Left ventricle myocardium inferior (tissue), 1 donor: ENCODE data around the gene BAHCC1. TPM values are rescaled to one million over a fixed set of nuclear protein-coding genes. Genes with fewer than 3 reads are reported as not detected.
"Not testable (repeated sequence)": the region's sequence is repeated elsewhere in the genome, so short reads cannot be mapped to it uniquely, and the experiment has no call there.

Experiments used
- DNase-seq: peaks from one replicate; pipeline ENCODE4 v3.0.0-alpha.2; 2020
- H3K27ac ChIP-seq: fragments of 200-600 bp; replicated peaks from 2 replicates; pipeline ENCODE4 v1.8.0; 2021
- H3K27me3 ChIP-seq: fragments of 200-600 bp; 2 replicates; pipeline ENCODE4 v1.8.0; 2021; ENCODE audit warnings: low read depth
- H3K36me3 ChIP-seq: fragments of 200-600 bp; 2 replicates; pipeline ENCODE4 v1.8.0; 2021
- H3K4me1 ChIP-seq: fragments of 200-600 bp; 2 replicates; pipeline ENCODE4 v1.8.0; 2021
- H3K4me3 ChIP-seq: fragments of 200-600 bp; 2 replicates; pipeline ENCODE4 v1.8.0; 2021; ENCODE audit warnings: mild to moderate bottlenecking, moderate library complexity
- H3K9me3 ChIP-seq: fragments of 200-600 bp; replicated peaks from 2 replicates; pipeline ENCODE4 v1.8.0; 2021
- intact Hi-C: fragments of 100-400 bp; cut with micrococcal nuclease; formaldehyde crosslinking; loops from one replicate; pipeline ENCODE4 v1.11.0; 2022
- total RNA-seq: library from RNA; stranded (reverse); fragmentation: NEBNext Ultra II Directional; extraction: Animal tissue kit (Norgen Biotek cat#: 25700); gene quantifications from one replicate; pipeline ENCODE4 v1.2.1, GENCODE V29; 2021
- TF ChIP-seq, protein P1 (sequence below): fragments of 200-600 bp; IDR thresholded peaks from 2 replicates; pipeline ENCODE4 v1.8.0; 2021; ENCODE audit warnings: antibody characterized with exemption, mild to moderate bottlenecking, borderline replicate concordance
- donor health status: DM: no; HTN: yes; CAD: no; lungs with severe emphysema.

BAHCC1 gene
- total RNA-seq, 1 donor from 2014 or later: 7.3 TPM

DNA sequence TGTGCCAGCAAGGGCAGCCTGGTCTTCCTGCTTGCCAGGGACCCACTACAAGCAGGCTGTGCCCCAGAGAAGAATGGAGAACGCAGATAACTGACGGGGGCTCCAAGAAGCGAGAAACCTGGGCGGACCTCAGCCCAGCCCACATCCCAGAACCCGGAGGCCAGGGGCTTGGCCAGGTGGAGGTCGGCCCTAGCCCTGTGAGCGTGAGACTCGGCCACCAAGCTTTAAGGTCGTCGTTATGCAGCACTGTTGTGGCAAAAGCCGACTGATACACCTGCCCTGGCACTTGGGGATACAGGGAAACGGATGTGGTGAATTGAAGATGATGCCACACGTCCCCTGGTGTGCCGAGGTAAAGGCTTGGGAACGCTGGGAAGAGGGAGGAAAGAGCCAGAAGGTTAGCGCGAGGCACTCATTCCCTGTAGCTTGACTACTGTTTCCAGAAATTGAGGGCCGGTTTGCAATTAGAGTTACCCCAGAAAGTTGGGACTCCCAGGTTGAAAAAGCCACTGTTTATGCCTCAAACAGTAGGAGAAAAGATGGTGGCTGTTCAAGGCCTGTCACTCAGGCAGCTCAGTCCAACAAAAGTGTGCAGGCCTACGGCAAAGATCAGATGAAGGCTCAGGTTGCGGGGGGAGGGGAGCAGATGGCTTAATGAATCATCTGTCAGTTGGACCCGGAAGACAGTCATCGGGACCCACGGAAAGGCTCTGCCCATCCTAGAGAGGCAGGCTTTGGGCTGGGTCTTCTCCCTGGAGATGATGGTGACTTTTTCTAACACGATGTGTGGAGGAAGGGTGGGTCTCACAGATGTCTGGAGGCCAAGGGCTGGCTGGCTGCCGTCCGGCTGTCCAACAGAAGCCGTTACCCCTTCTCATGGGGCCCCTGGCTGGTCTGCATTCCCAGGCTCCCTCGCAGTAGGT lies 45.6 kb upstream of the BAHCC1 start:
- H3K27ac ChIP-seq: peak overlapping the region; percentile 7
- peaks cover 5% of the 10 kb centered on the region for H3K27me3 ChIP-seq
- no peaks in the 10 kb centered on the region for H3K36me3 ChIP-seq
- TF ChIP-seq, protein P1, sequence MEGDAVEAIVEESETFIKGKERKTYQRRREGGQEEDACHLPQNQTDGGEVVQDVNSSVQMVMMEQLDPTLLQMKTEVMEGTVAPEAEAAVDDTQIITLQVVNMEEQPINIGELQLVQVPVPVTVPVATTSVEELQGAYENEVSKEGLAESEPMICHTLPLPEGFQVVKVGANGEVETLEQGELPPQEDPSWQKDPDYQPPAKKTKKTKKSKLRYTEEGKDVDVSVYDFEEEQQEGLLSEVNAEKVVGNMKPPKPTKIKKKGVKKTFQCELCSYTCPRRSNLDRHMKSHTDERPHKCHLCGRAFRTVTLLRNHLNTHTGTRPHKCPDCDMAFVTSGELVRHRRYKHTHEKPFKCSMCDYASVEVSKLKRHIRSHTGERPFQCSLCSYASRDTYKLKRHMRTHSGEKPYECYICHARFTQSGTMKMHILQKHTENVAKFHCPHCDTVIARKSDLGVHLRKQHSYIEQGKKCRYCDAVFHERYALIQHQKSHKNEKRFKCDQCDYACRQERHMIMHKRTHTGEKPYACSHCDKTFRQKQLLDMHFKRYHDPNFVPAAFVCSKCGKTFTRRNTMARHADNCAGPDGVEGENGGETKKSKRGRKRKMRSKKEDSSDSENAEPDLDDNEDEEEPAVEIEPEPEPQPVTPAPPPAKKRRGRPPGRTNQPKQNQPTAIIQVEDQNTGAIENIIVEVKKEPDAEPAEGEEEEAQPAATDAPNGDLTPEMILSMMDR: no peak
- DNase-seq: no peak
- no peak overlapping the region for H3K4me3 ChIP-seq
- peaks cover 30% of the 10 kb centered on the region for H3K4me1 ChIP-seq
- intact Hi-C loops: no loop called here
- H3K9me3 ChIP-seq: no peaks in the 10 kb centered on the region

DNA sequence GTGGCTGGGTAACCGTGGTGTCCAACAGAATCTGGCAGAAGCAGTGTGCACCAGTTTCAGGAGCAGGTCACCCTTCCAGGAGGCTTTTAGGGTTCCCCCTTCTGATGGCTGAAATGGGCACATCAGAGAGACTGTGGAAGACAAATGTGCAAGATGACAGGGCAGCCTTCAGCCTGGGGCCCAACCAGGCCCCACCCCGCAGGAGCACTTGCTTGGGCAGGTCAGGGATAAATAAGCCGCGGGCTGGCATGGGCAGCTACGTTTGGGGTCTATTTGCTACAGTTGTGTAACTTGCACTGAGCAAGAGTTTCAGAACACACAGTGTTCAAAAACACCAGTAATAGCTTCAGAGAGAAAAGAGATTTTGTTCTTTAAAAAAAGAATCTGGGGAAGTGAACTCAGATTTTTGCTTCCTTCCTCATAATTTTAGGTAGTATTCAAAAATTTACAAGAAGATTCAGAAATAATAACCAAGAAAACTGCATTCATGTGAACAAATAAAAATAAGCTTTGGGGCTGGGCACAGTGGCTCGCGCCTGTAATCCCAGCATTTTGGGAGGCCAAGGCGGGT lies 44.9 kb upstream of the BAHCC1 start:
- no peak for DNase-seq
- Histone ChIP-seq H3K27ac (peak overlapping the region; percentile 7), H3K36me3 (no peaks in the 10 kb centered on the region), H3K4me3 (no peak overlapping the region), H3K4me1 (peaks cover 22% of the 10 kb centered on the region), H3K27me3 (no peaks in the 10 kb centered on the region), H3K9me3 (no peaks in the 10 kb centered on the region)
- TF ChIP-seq, protein P1: no peak
- intact Hi-C loops: no loop called here

DNA sequence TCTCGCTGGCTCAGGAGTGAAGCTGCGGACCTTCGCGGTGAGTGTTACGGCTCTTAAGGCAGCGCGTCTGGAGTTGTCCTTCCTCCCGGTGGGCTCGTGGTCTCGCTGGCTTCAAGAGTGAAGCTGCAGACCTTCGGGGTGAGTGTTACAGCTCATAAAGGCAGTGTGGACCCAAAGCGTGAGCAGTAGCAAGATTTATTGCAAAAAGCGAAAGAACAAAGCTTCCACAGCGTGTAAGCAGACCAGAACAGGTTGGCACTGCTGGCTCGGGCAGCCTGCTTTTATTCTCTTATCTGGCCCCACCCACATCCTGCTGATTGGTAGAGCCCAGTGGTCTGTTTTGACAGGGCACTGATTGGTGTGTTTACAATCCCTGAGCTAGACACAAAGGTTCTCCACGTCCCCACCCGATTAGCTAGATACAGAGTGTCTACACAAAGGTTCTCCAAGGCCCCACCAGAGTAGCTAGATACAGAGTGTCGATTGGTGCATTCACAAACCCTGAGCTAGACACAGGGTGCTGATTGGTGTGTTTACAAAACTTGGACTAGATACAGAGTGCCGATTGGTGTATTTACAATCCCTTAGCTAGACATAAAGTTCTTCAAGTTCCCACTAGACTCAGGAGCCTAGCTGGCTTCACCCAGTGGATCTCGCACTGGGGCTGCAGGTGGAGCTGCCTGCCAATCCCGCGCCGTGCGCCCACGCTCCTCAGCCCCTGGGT lies 43.8 kb upstream of the BAHCC1 start:
- H3K27ac ChIP-seq, DNase-seq, H3K9me3 ChIP-seq, H3K4me3 ChIP-seq, intact Hi-C loops, H3K36me3 ChIP-seq, H3K27me3 ChIP-seq: not testable (repeated sequence)
- H3K4me1 ChIP-seq: peaks cover 17% of the 10 kb centered on the region

DNA sequence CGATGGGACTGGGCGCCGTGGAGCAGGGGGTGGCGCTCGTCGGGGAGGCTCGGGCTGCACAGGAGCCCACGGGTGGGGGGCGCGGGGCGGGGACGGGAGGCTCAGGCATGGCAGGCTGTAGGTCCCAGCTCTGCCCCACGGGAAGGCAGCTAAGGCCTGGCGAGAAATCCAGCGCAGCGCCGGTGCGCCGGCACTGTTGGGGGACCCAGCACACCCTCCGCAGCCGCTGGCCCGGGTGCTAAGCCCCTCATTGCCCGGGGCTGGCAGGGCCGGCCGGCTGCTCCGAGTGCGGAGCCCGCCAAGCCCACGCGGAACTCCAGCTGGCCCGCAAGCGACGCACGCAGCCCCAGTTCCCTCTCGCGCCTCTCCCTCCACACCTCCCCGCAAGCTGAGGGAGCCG lies 43.2 kb upstream of the BAHCC1 start:
- H3K27ac ChIP-seq, H3K9me3 ChIP-seq, H3K4me3 ChIP-seq, intact Hi-C loops, H3K27me3 ChIP-seq, H3K36me3 ChIP-seq, DNase-seq: not testable (repeated sequence)
- H3K4me1 ChIP-seq: peaks cover 11% of the 10 kb centered on the region

DNA sequence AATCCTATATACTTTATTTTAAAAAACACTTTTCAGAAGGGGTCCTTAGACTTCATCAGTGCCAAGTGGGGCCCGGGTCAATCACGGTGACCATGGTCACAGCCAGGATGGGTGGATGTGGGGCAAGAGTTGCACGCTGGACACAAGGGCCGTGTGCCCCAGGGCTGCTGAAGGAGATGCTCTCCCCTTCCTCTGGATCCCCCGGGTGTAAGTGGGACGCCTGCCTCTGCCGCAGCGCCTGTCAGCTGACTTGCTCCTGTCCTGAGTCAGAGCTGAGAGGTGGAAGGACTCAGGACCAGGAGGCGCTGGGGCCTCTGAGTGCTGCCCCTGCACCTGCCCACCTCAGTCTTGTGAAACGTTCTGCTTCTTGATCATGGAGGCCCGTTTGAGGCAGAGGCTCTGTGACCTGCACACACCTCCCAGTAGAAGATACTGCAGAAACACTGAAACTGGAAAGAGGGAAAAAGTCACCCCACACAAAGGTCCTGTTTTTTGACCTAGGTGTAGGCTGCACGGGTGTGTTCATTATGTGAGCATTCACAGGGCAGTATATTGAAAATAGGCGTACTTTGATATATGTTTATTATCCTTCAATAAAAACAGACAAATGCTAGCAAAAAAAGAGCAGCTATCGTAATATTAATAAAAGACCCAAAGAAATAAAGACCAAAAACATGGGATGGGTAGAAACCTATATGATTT lies 40.9 kb upstream of the BAHCC1 start:
- DNase-seq: no peak
- TF ChIP-seq, protein P1: no peak
- intact Hi-C loops: no loop called here

DNA sequence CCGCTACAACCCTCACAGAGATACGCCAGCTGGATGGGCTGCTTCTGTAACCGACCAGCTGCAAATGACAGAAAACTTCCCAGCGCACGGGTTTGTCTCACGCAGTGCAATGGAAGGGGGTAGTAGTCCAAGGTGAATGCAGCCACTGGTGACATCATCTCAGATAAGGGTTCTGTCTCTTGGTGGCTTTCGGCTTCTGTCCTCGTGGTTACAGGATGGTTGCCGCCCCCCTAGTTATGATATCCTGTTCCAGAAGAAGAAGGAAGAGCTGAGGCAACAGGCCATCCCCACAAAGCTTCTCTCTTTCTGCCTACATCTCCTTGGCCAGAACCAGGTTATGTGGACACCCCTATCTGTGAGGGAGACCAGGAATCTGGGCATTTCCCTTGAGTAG lies 40.3 kb upstream of the BAHCC1 start:
- H3K36me3 ChIP-seq: no peaks in the 10 kb centered on the region
- no peaks in the 10 kb centered on the region for H3K9me3 ChIP-seq
- no peak for DNase-seq

More for the DNA sequence above, 40.9 kb upstream of the BAHCC1 start:
- Histone ChIP-seq H3K27me3 (no peaks in the 10 kb centered on the region), H3K27ac (no peak overlapping the region), H3K9me3 (no peaks in the 10 kb centered on the region), H3K4me1 (peaks cover 9% of the 10 kb centered on the region), H3K4me3 (no peak overlapping the region), H3K36me3 (no peaks in the 10 kb centered on the region)

More for the DNA sequence above, 40.3 kb upstream of the BAHCC1 start:
- intact Hi-C loops: no loop called here
- H3K27ac ChIP-seq: no peak overlapping the region
- H3K27me3 ChIP-seq: no peaks in the 10 kb centered on the region
- TF ChIP-seq, protein P1: no peak
- no peak overlapping the region for H3K4me3 ChIP-seq
- H3K4me1 ChIP-seq: peaks cover 5% of the 10 kb centered on the region
